Measurements from ENCODE around the gene ARMC12. TPM values are rescaled to one million over a fixed set of nuclear protein-coding genes. Genes with fewer than 3 reads are reported as not detected.

Gene ARMC12
- total and polyA plus RNA-seq, 11 donors = 0.19 to 0.72 (median 0.27) TPM; not detected in 6

GRCh38 chr6:35777356-35778102, 40.7 kb downstream of the ARMC12 start:
- ATAC-seq (no peak), DNase-seq (no peak)
- WGBS, 4 donors = 84 to 87% (median 85%) methylated on average over 10 of the region's 10 CpGs
- Histone ChIP-seq H3K36me3 (no peaks in the 10 kb centered on the region), H3K4me1 (peaks cover 0 to 9% (median 5%) of the 10 kb centered on the region in 12 donors), H3K4me3 (no peak overlapping the region), H3K27ac (no peak overlapping the region), H3K9me3 (no peaks in the 10 kb centered on the region), H3K27me3 (peaks cover 0 to 46% (median 12%) of the 10 kb centered on the region in 9 donors)
- intact Hi-C loops (cut with DNase I) = no loop called here
- TF ChIP-seq POLR2A (IDR thresholded peaks at IDR 0.05) = no peak
- no peak for TF ChIP-seq CTCF (IDR thresholded peaks at IDR 0.05)

- intact Hi-C loops (cut with DNase I) = no loop called here
- Histone ChIP-seq H3K27ac (no peak overlapping the region), H3K36me3 (no peaks in the 10 kb centered on the region), H3K4me3 (no peak overlapping the region), H3K9me3 (no peaks in the 10 kb centered on the region), H3K4me1 (peaks cover 0 to 9% (median 5%) of the 10 kb centered on the region in 12 donors), H3K27me3 (peaks cover 0 to 45% (median 12%) of the 10 kb centered on the region in 9 donors)
- ATAC-seq (peak in 1 of 4 donors; percentile 52), DNase-seq (no peak)
- TF ChIP-seq CTCF (IDR thresholded peaks at IDR 0.05) (no peak), POLR2A (IDR thresholded peaks at IDR 0.05) (no peak)
- WGBS, 4 donors = 67 to 79% (median 70%) methylated on average over 2 of the region's 2 CpGs
Measured at GRCh38 chr6:35778437-35778836, 41.6 kb downstream of the ARMC12 start.

- H3K9me3 ChIP-seq = no peaks in the 10 kb centered on the region
- WGBS, 4 donors = 85 to 88% (median 87%) methylated on average over 7 of the region's 7 CpGs
- intact Hi-C loops (cut with DNase I) = no loop called here
- ATAC-seq = no peak
- no peak within 1 kb of the TSS for H3K4me3 ChIP-seq
- DNase-seq = no peak
- no peaks in the 10 kb centered on the region for H3K36me3 ChIP-seq
- H3K27ac ChIP-seq = no peak within 1 kb of the TSS
- TF ChIP-seq POLR2A (IDR thresholded peaks at IDR 0.05) (no peak), CTCF (IDR thresholded peaks at IDR 0.05) (no peak)
- peaks cover 0 to 47% (median 15%) of the 10 kb centered on the region in 9 donors for H3K27me3 ChIP-seq
- H3K4me1 ChIP-seq = peaks cover 0 to 9% (median 5%) of the 10 kb centered on the region in 12 donors
Measured at GRCh38 chr6:35780719-35781118, 43.9 kb downstream of the ARMC12 start, which contains the start of gene CLPSL1. Gene CLPSL1, plus strand, starts transcription at chr6:35781019. Its CDS starts 92 bp downstream, at chr6:35781111.

- Histone ChIP-seq H3K27ac (no peak overlapping the region), H3K27me3 (peaks cover 0 to 45% (median 12%) of the 10 kb centered on the region in 9 donors), H3K4me1 (peaks cover 0 to 6% (median 4%) of the 10 kb centered on the region in 12 donors), H3K36me3 (no peaks in the 10 kb centered on the region), H3K9me3 (no peaks in the 10 kb centered on the region), H3K4me3 (no peak overlapping the region)
- 90 to 98% (median 91%) methylated on average over 2 of the region's 2 CpGs for WGBS, 4 donors
- DNase-seq (no peak), ATAC-seq (no peak)
- no peak for TF ChIP-seq POLR2A (IDR thresholded peaks at IDR 0.05)
- no peak for TF ChIP-seq CTCF (IDR thresholded peaks at IDR 0.05)
- intact Hi-C loops (cut with DNase I) = no loop called here
Measured at GRCh38 chr6:35781290-35781689, 44.5 kb downstream of the ARMC12 start.

All from heart left ventricle (tissue), 16 donors.